Adrenal gland (tissue), 12 donors: ENCODE measurements around the gene TRABD. TPM values are rescaled to one million over a fixed set of nuclear protein-coding genes. Genes with fewer than 3 reads are reported as not detected.

Experiments used
- DNase-seq, 7 donors: peaks; one replicate each; pipeline ENCODE4 v3.0.0-alpha.2; 2019 to 2020
- H3K27ac ChIP-seq, 5 donors: fragments of 200-600 bp; sonication (generic) in 4 of 5; 1 replicate in 3 of 5; 2 replicates in 2 of 5; pipeline versions ENCODE4 v1.5.1 to v1.8.0; 2016 to 2020; ENCODE audit warnings: mild to moderate bottlenecking in 1 of 5
- H3K27me3 ChIP-seq: fragments of 200-600 bp; 2 replicates; pipeline ENCODE4 v1.8.0; 2021
- H3K36me3 ChIP-seq, 2 donors: fragments of 200-600 bp; replicated peaks in 1 of 2; 1 replicate in 1 of 2; 2 replicates in 1 of 2; pipeline versions ENCODE4 v1.5.1 to v1.8.0; 2018 to 2022
- H3K4me1 ChIP-seq, 2 donors: fragments of 200-600 bp; replicated peaks in 1 of 2; 1 replicate in 1 of 2; 2 replicates in 1 of 2; pipeline versions ENCODE4 v1.5.1 to v1.8.0; 2018 to 2021
- H3K4me3 ChIP-seq, 4 donors: fragments of 200-600 bp; sonication (generic) in 3 of 4; one replicate each; pipeline ENCODE4 v1.5.1; 2016 to 2018
- H3K9me3 ChIP-seq, 3 donors: fragments of 200-600 bp; sonication (generic) in 1 of 3; replicated peaks in 1 of 3; 1 replicate in 2 of 3; 2 replicates in 1 of 3; pipeline versions ENCODE4 v1.5.1 to v1.8.0; 2016 to 2021
- CTCF ChIP-seq, 6 experiments: fragments of 450-650 bp in 4 of 6; fragments of 200-600 bp in 2 of 6; sonication (generic) in 1 of 6; IDR thresholded peaks; 1 replicate in 5 of 6; 2 replicates in 1 of 6; pipeline versions ENCODE4 v1.5.1 to v1.8.0; 2016 to 2021; ENCODE audit warnings: antibody characterized with exemption in 6 of 6, mild to moderate bottlenecking in 2 of 6, moderate library complexity in 1 of 6
- POLR2A ChIP-seq, 2 donors: fragments of 450-650 bp; IDR thresholded peaks; one replicate each; pipeline ENCODE4 v1.6.1; 2017; ENCODE audit warnings: antibody characterized with exemption in 2 of 2, mild to moderate bottlenecking in 2 of 2, moderate library complexity in 1 of 2
- WGBS, 4 donors: extraction: QIAGEN DNeasy Blood & Tissue Kit in 2 of 4; methylation state at CpG; one replicate each; pipeline versions ENCODE4 v1.1.5 to v1.1.7; 2013 to 2017; 5-methylcytosine and 5-hydroxymethylcytosine counted together
- intact Hi-C, 2 donors: fragments of 100-400 bp; cut with DNase I; formaldehyde crosslinking; loops; one replicate each; pipeline versions ENCODE4 v1.14.1 to v1.15.0; 2022 to 2023
- polyA plus RNA-seq, 3 donors: library from polyadenylated mRNA; stranded (reverse); fragments of 200-250 nt in 2 of 3; fragments of 350-450 nt in 1 of 3; fragmentation: Illumina TruSeq in 1 of 3; extraction: RNeasy Lipid Tissue Mini Kit (QIAGEN cat#74804) in 1 of 3; gene quantifications; one replicate each; pipeline ENCODE4 v1.2.3, GENCODE V29; 2013 to 2014
- total RNA-seq, 9 donors: library from RNA; depleted of rRNA in 4 of 9; stranded (reverse); fragments of >200 nt in 4 of 9; fragments of 120-200 nt in 1 of 9; fragmentation: NEBNext Ultra II Directional in 1 of 9; extraction: Animal tissue kit (Norgen Biotek cat#: 25700) in 1 of 9; gene quantifications; one replicate each; pipeline versions ENCODE4 v1.1.0 to v1.2.4, GENCODE V29; 2013 to 2023
- donor health status: healthy with polysubstance abuse.
- donor health status: Bipolar disorder and iron deficiency.
- donor health status: DM: yes; HTN: yes; CAD: no.
- donor health status: DM: no; HTN: no; CAD: no.
- donor health status: DM: no; HTN: no; CAD: no.
- donor health status: DM: yes; HTN: yes; CAD: no.

TRABD gene
- total and polyA plus RNA-seq, 12 donors: 3.0 to 79.0 (median 28.9) TPM

DNA sequence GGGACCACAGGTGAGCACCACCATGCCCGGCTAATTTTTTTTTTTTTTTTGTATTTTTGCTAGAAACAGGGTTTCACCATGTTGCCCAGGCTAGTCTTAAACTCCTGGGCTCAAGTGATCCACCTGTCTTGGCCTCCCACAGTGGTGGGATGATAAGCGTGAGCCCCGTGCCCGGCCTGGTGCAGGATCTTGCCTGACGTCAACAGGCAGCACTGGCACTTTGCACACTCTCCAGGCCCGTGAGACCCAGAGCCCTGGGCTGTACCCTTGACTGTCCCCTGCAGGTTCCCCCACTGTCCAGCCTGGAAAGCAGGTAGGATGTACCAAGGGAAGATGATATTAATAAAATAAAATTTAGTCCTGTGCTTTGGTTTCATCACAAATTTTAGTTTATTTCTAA is 44.3 kb upstream of the TRABD start:
- H3K36me3 ChIP-seq: no peaks in the 10 kb centered on the region
- no peak overlapping the region for H3K27ac ChIP-seq
- DNase-seq: no peak
- H3K9me3 ChIP-seq: no peaks in the 10 kb centered on the region
- WGBS, 4 donors: 80 to 92% (median 85%) methylated on average over 3 to 6 of the region's 6 CpGs
- intact Hi-C loops: no loop called here
- H3K27me3 ChIP-seq: no peaks in the 10 kb centered on the region
- no peaks in the 10 kb centered on the region for H3K4me1 ChIP-seq
- no peak for TF ChIP-seq CTCF (IDR thresholded peaks at IDR 0.05)
- no peak for TF ChIP-seq POLR2A (IDR thresholded peaks at IDR 0.05)
- no peak overlapping the region for H3K4me3 ChIP-seq

GRCh38 chr22:50141891-50142363 is 43.8 kb upstream of the TRABD start:
- Histone ChIP-seq H3K27ac (no peak overlapping the region), H3K36me3 (no peaks in the 10 kb centered on the region), H3K4me3 (no peak overlapping the region), H3K9me3 (no peaks in the 10 kb centered on the region), H3K27me3 (no peaks in the 10 kb centered on the region), H3K4me1 (no peaks in the 10 kb centered on the region)
- WGBS, 4 donors: 38 to 51% (median 48%) methylated on average over 11 of the region's 11 CpGs
- no peak for DNase-seq
- intact Hi-C loops: no loop called here
- no peak for TF ChIP-seq CTCF (IDR thresholded peaks at IDR 0.05)
- TF ChIP-seq POLR2A (IDR thresholded peaks at IDR 0.05): no peak

DNA sequence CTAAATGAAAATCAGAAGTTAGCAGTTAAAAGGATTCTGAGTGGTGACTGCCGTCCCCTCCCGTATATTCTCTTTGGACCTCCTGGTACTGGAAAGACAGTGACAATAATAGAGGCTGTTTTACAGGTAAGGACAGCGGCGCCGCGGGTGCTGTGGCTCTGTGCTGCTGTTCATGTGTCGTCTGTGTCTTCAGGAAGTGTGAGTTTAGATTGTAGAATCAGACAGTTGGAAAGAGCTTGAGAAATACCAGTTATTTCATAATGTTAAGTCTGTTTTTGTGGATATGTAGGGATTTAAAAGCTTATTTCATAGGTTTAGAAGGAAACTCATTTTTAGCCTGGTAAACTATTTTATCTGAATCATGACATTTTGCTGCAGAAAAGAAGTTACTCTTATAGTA is 42.6 kb upstream of the TRABD start:
- H3K36me3 ChIP-seq: no peaks in the 10 kb centered on the region
- TF ChIP-seq CTCF (IDR thresholded peaks at IDR 0.05) (no peak), POLR2A (IDR thresholded peaks at IDR 0.05) (no peak)
- intact Hi-C loops: no loop called here
- DNase-seq: no peak
- H3K4me3 ChIP-seq: no peak overlapping the region
- H3K27me3 ChIP-seq: no peaks in the 10 kb centered on the region
- no peaks in the 10 kb centered on the region for H3K4me1 ChIP-seq
- no peak overlapping the region for H3K27ac ChIP-seq
- no peaks in the 10 kb centered on the region for H3K9me3 ChIP-seq
- 71 to 85% (median 78%) methylated on average over 7 of the region's 7 CpGs for WGBS, 4 donors

GRCh38 chr22:50144005-50144614 is 41.6 kb upstream of the TRABD start:
- no peaks in the 10 kb centered on the region for H3K9me3 ChIP-seq
- no peak for TF ChIP-seq CTCF (IDR thresholded peaks at IDR 0.05)
- TF ChIP-seq POLR2A (IDR thresholded peaks at IDR 0.05): no peak
- intact Hi-C loops: no loop called here
- no peak overlapping the region for H3K27ac ChIP-seq
- no peaks in the 10 kb centered on the region for H3K36me3 ChIP-seq
- DNase-seq: no peak
- WGBS, 4 donors: 79 to 82% (median 82%) methylated on average over 9 to 18 of the region's 18 CpGs
- no peaks in the 10 kb centered on the region for H3K4me1 ChIP-seq
- no peaks in the 10 kb centered on the region for H3K27me3 ChIP-seq
- H3K4me3 ChIP-seq: no peak overlapping the region
